Measurements from ENCODE around the gene DENND10. TPM values are rescaled to one million over a fixed set of nuclear protein-coding genes. Genes with fewer than 3 reads are reported as not detected.

Gene DENND10
- total and polyA plus RNA-seq, 7 donors: 6.6 to 27.9 (median 19.1) TPM

DNA sequence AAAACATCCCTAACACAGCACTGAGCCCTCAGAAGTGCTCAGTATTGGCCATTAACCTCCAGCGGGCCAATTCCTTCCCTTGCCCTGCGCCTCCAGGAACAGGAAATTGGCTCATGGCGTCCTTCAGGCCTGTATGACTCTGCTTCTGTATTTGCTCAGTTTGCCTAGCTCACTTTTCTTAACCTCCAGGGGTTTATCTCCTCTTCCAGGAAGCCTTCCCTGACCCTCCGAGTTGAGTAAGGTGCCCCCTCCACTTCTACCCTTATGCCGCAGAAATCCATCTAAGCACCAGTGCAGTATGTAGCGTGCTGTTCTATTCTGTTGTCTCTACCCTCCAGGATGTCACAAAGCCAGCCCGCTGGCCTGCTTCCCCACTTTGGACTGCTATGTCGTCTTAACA lies 62.7 kb downstream of the DENND10 start:
- TF ChIP-seq, protein P1, sequence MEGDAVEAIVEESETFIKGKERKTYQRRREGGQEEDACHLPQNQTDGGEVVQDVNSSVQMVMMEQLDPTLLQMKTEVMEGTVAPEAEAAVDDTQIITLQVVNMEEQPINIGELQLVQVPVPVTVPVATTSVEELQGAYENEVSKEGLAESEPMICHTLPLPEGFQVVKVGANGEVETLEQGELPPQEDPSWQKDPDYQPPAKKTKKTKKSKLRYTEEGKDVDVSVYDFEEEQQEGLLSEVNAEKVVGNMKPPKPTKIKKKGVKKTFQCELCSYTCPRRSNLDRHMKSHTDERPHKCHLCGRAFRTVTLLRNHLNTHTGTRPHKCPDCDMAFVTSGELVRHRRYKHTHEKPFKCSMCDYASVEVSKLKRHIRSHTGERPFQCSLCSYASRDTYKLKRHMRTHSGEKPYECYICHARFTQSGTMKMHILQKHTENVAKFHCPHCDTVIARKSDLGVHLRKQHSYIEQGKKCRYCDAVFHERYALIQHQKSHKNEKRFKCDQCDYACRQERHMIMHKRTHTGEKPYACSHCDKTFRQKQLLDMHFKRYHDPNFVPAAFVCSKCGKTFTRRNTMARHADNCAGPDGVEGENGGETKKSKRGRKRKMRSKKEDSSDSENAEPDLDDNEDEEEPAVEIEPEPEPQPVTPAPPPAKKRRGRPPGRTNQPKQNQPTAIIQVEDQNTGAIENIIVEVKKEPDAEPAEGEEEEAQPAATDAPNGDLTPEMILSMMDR (IDR thresholded peaks at IDR 0.05): no peak
- 67 to 73% (median 68%) methylated on average over 8 of the region's 8 CpGs for WGBS, 3 donors
- Histone ChIP-seq H3K9me3 (no peaks in the 10 kb centered on the region), H3K4me3 (peak overlapping the region; percentile 66), H3K27me3 (ENCODE audit: insufficient read depth in 3 of 3, low read length in 2 of 3) (no peaks in the 10 kb centered on the region), H3K36me3 (ENCODE audit: insufficient read depth in 1 of 2, low read depth in 1 of 2) (peaks cover 6 to 59% of the 10 kb centered on the region in 2 donors), H3K4me1 (peaks cover 24% of the 10 kb centered on the region), H3K27ac (peak overlapping the region; percentile 93)
- intact Hi-C loops (cut with DNase I): no loop called here
- DNase-seq: no peak
- no peak for ATAC-seq

GRCh38 chr10:119167041-119167440 lies 63.1 kb downstream of the DENND10 start:
- peaks cover 19% of the 10 kb centered on the region for H3K4me1 ChIP-seq
- H3K36me3 ChIP-seq (ENCODE audit: insufficient read depth in 1 of 2, low read depth in 1 of 2): peaks cover 8 to 59% of the 10 kb centered on the region in 2 donors
- no peak for ATAC-seq
- TF ChIP-seq, protein P1 (IDR thresholded peaks at IDR 0.05): no peak
- WGBS, 3 donors: 80 to 82% (median 82%) methylated on average over 8 of the region's 8 CpGs
- no peaks in the 10 kb centered on the region for H3K9me3 ChIP-seq
- intact Hi-C loops (cut with DNase I): no loop called here
- H3K27ac ChIP-seq: peak overlapping the region; percentile 93
- DNase-seq: no peak
- no peaks in the 10 kb centered on the region for H3K27me3 ChIP-seq (ENCODE audit: insufficient read depth in 3 of 3, low read length in 2 of 3)
- no peak overlapping the region for H3K4me3 ChIP-seq

- Histone ChIP-seq H3K4me1 (peaks cover 20% of the 10 kb centered on the region), H3K36me3 (ENCODE audit: insufficient read depth in 1 of 2, low read depth in 1 of 2) (peaks cover 12 to 77% of the 10 kb centered on the region in 2 donors), H3K27ac (no peak overlapping the region), H3K4me3 (no peak overlapping the region), H3K9me3 (no peaks in the 10 kb centered on the region), H3K27me3 (ENCODE audit: insufficient read depth in 3 of 3, low read length in 2 of 3) (no peaks in the 10 kb centered on the region)
- 85 to 87% (median 86%) methylated on average over 2 of the region's 2 CpGs for WGBS, 3 donors
- no peak for DNase-seq
- no peak for ATAC-seq
- intact Hi-C loops (cut with DNase I): no loop called here
- TF ChIP-seq, protein P1 (IDR thresholded peaks at IDR 0.05): no peak
Observed at GRCh38 chr10:119174109-119174508, 70.2 kb downstream of the DENND10 start.

DNA sequence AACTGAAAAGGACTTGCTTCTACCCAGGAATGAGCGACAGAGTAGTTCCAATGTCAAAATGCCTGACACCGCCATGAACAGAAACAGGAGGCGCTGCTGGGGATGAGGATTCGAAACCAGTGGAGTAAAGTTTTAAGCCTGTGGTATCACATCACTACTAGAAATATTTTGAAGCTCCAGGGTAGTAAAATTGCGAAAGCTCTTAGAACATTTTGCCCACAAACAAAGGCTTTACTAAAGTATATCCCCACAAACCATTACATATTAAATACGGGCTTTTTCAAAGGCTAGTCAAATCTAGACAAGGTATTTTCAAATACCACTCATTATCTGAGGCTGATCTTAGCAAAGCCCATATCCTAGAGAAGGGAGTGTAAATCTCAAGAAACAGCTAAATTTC lies 72.3 kb downstream of the DENND10 start:
- intact Hi-C loops (cut with DNase I): no loop called here
- ATAC-seq (no peak), DNase-seq (peak in 1 of 2 donors; percentile 9)
- peak overlapping the region; percentile 21 for H3K27ac ChIP-seq
- peaks cover 9 to 57% of the 10 kb centered on the region in 2 donors for H3K36me3 ChIP-seq (ENCODE audit: insufficient read depth in 1 of 2, low read depth in 1 of 2)
- no peak overlapping the region for H3K4me3 ChIP-seq
- TF ChIP-seq, protein P1 (IDR thresholded peaks at IDR 0.05): no peak
- H3K4me1 ChIP-seq: peaks cover 24% of the 10 kb centered on the region
- no peaks in the 10 kb centered on the region for H3K9me3 ChIP-seq
- WGBS, 3 donors: 90 to 97% (median 92%) methylated on average over 6 of the region's 6 CpGs
- no peaks in the 10 kb centered on the region for H3K27me3 ChIP-seq (ENCODE audit: insufficient read depth in 3 of 3, low read length in 2 of 3)

DNA sequence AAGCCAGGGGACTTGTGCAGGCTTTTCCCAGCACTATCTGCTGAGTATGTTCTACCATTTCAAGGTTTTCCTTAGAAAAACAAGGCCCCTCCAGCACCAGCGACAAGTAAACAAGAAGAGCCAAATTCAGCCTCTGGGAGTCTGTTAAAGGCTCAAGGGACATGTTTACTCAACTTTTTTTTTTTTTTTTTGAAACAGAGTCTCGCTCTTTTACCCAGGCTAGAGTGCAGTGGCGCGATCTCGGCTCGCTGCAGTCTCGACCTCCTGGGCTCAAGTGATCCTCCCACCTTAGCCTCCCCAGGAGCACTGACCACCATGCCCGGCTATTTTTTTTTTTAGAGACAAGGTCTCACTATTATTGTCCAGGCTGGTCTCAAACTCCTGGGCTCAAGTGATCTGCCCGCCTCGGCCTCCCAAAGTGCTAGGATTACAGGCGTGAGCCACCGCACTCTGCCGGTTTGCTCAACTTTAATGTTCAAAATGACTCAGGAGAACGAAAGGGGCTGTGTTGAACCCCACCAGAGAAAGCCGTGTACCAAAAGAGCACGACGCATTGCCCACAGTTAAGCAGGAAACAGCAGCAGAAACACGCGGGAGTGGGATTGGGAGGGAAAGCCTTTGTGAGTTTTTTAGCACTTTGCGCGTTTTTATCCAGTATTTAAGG lies 73.9 kb downstream of the DENND10 start:
- ATAC-seq (peak; percentile 15 to 47 (median 24)), DNase-seq (no peak)
- H3K27ac ChIP-seq: peak overlapping the region; percentile 91
- H3K36me3 ChIP-seq (ENCODE audit: insufficient read depth in 1 of 2, low read depth in 1 of 2): peaks cover 0 to 40% of the 10 kb centered on the region in 2 donors
- intact Hi-C loops (cut with DNase I): no loop called here
- no peaks in the 10 kb centered on the region for H3K27me3 ChIP-seq (ENCODE audit: insufficient read depth in 3 of 3, low read length in 2 of 3)
- 21 to 23% (median 23%) methylated on average over 21 of the region's 21 CpGs for WGBS, 3 donors
- H3K9me3 ChIP-seq: no peaks in the 10 kb centered on the region
- peak overlapping the region; percentile 89 for H3K4me3 ChIP-seq
- peaks cover 24% of the 10 kb centered on the region for H3K4me1 ChIP-seq
- TF ChIP-seq, protein P1 (IDR thresholded peaks at IDR 0.05): no peak

All from psoas muscle (tissue), 8 donors.